Keratinocyte (primary cell): Measurements from ENCODE around the gene RPL26. TPM values are rescaled to one million over a fixed set of nuclear protein-coding genes. Genes with fewer than 3 reads are reported as not detected.

Source experiments
- DNase-seq: peaks from one replicate; pipeline ENCODE4 v3.0.0-alpha.2; 2011; ENCODE audit warnings: low read depth, missing footprints, low spot score
- FAIRE-seq: peaks from 2 replicates; lab custom pipeline; 2011; peaks lifted over from hg19 to GRCh38; lab: Jason Lieb, UNC
- H2AFZ ChIP-seq: 2 replicates; pipeline ENCODE4 v1.6.0; 2012; ENCODE audit warnings: low read length, control low read depth, inconsistent platforms; ENCODE audit not compliant: control insufficient read depth
- H3K27ac ChIP-seq: 2 replicates; pipeline ENCODE4 v1.5.1; 2011; ENCODE audit warnings: low read length; ENCODE audit not compliant: control insufficient read depth, insufficient read depth
- H3K27me3 ChIP-seq: 3 replicates; pipeline ENCODE4 v1.6.0; 2011; ENCODE audit warnings: low read length; ENCODE audit not compliant: control insufficient read depth, insufficient read depth; ENCODE audit errors: extremely low read depth
- H3K36me3 ChIP-seq, 2 experiments: 2 replicates in 1 of 2; 3 replicates in 1 of 2; pipeline ENCODE4 v1.5.1; 2011; ENCODE audit warnings: low read length in 2 of 2, mild to moderate bottlenecking in 1 of 2; ENCODE audit not compliant: control insufficient read depth in 2 of 2, insufficient read depth in 2 of 2; ENCODE audit errors: extremely low read depth in 1 of 2
- H3K4me1 ChIP-seq: 3 replicates; pipeline ENCODE4 v1.5.1; 2011; ENCODE audit warnings: low read length; ENCODE audit not compliant: control insufficient read depth, insufficient read depth; ENCODE audit errors: extremely low read depth
- H3K4me2 ChIP-seq: 3 replicates; pipeline ENCODE4 v1.6.0; 2011; ENCODE audit warnings: low read depth, low read length; ENCODE audit not compliant: control insufficient read depth, insufficient read depth; ENCODE audit errors: extremely low read depth
- H3K4me3 ChIP-seq, 3 experiments: fragments of 200-600 bp in 1 of 3; sonication (generic) in 1 of 3; 2 replicates in 2 of 3; 3 replicates in 1 of 3; pipeline ENCODE4 v1.5.1; 2011 to 2016; ENCODE audit warnings: low read length in 3 of 3, mild to moderate bottlenecking in 3 of 3, control low read depth in 2 of 3, inconsistent platforms in 1 of 3, low read depth in 1 of 3, mixed read lengths in 1 of 3, mixed run types in 1 of 3, moderate library complexity in 1 of 3; ENCODE audit not compliant: control insufficient read depth in 2 of 3, insufficient read depth in 2 of 3; ENCODE audit errors: extremely low read depth in 1 of 3
- H3K79me2 ChIP-seq: 2 replicates; pipeline ENCODE4 v1.6.0; 2012; ENCODE audit warnings: low read length; ENCODE audit not compliant: control insufficient read depth, insufficient read depth
- H3K9ac ChIP-seq: 3 replicates; pipeline ENCODE4 v1.6.0; 2011; ENCODE audit warnings: low read length; ENCODE audit not compliant: control insufficient read depth, insufficient read depth; ENCODE audit errors: extremely low read depth
- H3K9me1 ChIP-seq: 3 replicates; pipeline ENCODE4 v1.6.0; 2011; ENCODE audit warnings: low read length; ENCODE audit not compliant: control insufficient read depth, insufficient read depth; ENCODE audit errors: extremely low read depth
- H3K9me3 ChIP-seq: 2 replicates; pipeline ENCODE4 v1.5.1; 2012; ENCODE audit warnings: low read depth, low read length; ENCODE audit not compliant: control insufficient read depth
- H4K20me1 ChIP-seq: 3 replicates; pipeline ENCODE4 v1.6.0; 2011; ENCODE audit warnings: low read length; ENCODE audit not compliant: control insufficient read depth, insufficient read depth; ENCODE audit errors: extremely low read depth
- EZH2 ChIP-seq: IDR thresholded peaks from one replicate; pipeline ENCODE4 v1.6.1; 2012; ENCODE audit warnings: inconsistent platforms, mild to moderate bottlenecking, low read length, moderate library complexity
- dilution Hi-C: fragments of 300-500 bp; cut with MboI; formaldehyde crosslinking; loops from one replicate; pipeline ENCODE4 v1.7.0; 2020; ENCODE audit warnings: low sequenced_read_pairs; ENCODE audit not compliant: extremely low pct_ligation_motif_present
- polyA plus RNA-seq, 5 experiments: library from polyadenylated mRNA; depleted of rRNA in 3 of 5; stranded (reverse) in 3 of 5; stranded (forward) in 1 of 5; unstranded in 1 of 5; fragments of >200 nt; gene quantifications; 1 replicate in 1 of 5; 2 replicates in 3 of 5; 3 replicates in 1 of 5; pipeline versions ENCODE4 v1.2.1 to v1.2.3, GENCODE V29; 2011 to 2012; ENCODE audit warnings: missing spikeins in 2 of 5, low read depth in 1 of 5, low replicate concordance in 1 of 5
- TF ChIP-seq, protein P1 (sequence below), 3 experiments: IDR thresholded peaks in 1 of 3; conservative IDR thresholded peaks in 1 of 3; optimal IDR thresholded peaks in 1 of 3; 2 replicates in 2 of 3; 3 replicates in 1 of 3; pipeline versions ENCODE3 to v1.5.1; 2011; ENCODE audit warnings: low read length in 3 of 3, mild to moderate bottlenecking in 3 of 3, moderate library complexity in 2 of 3, control low read depth in 1 of 3, inconsistent platforms in 1 of 3; ENCODE audit not compliant: insufficient read depth in 2 of 3; ENCODE audit errors: extremely low read depth in 1 of 3

RPL26 gene
- polyA plus RNA-seq, 1 donor (not counting 4 experiments of a cell fraction or from before 2014, with no cell fraction given): 5,909 TPM

DNA sequence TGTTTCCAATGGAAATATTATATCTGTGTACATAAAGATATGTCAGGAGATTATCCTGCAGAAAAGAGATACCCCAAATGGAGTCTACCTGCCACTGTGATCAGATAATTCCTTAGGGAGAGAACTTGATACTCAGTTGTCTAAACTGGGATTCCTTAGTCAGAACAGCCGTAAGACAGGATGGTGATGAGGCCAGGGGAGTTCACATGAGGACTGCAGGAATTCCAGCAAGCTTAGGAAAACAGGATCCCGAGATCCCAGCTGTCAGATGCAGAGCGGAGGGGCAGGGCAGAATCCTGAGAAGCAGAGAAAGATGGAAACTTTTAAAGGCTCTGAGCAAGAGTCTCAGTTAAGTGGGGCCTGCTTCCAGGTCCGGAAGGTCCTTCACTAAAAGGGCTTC, 11.2 kb downstream of the RPL26 start:
- H3K9ac ChIP-seq: no peak overlapping the region
- H3K36me3 ChIP-seq: peaks cover 0 to 2% of the 10 kb centered on the region in 2 experiments
- dilution Hi-C loops: no loop called here
- DNase-seq (no peak), FAIRE-seq (no peak)
- H4K20me1 ChIP-seq: peaks cover 2% of the 10 kb centered on the region
- peaks cover 11% of the 10 kb centered on the region for H3K4me1 ChIP-seq
- H3K79me2 ChIP-seq: no peaks in the 10 kb centered on the region
- H3K9me1 ChIP-seq: no peaks in the 10 kb centered on the region
- no peak overlapping the region for H3K27ac ChIP-seq
- no peaks in the 10 kb centered on the region for H3K9me3 ChIP-seq
- H3K4me2 ChIP-seq: no peak overlapping the region
- no peaks in the 10 kb centered on the region for H3K27me3 ChIP-seq
- H2AFZ ChIP-seq: no peak overlapping the region
- TF ChIP-seq, protein P1, sequence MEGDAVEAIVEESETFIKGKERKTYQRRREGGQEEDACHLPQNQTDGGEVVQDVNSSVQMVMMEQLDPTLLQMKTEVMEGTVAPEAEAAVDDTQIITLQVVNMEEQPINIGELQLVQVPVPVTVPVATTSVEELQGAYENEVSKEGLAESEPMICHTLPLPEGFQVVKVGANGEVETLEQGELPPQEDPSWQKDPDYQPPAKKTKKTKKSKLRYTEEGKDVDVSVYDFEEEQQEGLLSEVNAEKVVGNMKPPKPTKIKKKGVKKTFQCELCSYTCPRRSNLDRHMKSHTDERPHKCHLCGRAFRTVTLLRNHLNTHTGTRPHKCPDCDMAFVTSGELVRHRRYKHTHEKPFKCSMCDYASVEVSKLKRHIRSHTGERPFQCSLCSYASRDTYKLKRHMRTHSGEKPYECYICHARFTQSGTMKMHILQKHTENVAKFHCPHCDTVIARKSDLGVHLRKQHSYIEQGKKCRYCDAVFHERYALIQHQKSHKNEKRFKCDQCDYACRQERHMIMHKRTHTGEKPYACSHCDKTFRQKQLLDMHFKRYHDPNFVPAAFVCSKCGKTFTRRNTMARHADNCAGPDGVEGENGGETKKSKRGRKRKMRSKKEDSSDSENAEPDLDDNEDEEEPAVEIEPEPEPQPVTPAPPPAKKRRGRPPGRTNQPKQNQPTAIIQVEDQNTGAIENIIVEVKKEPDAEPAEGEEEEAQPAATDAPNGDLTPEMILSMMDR (optimal IDR thresholded peaks at IDR 0.05 in 1 of 3, IDR thresholded peaks at IDR 0.05 in 1 of 3, conservative IDR thresholded peaks at IDR 0.05 in 1 of 3; ENCODE audit: extremely low read depth in 1 of 3, insufficient read depth in 2 of 3, low read length in 3 of 3): no peak
- no peak for TF ChIP-seq EZH2
- no peak overlapping the region for H3K4me3 ChIP-seq

DNA sequence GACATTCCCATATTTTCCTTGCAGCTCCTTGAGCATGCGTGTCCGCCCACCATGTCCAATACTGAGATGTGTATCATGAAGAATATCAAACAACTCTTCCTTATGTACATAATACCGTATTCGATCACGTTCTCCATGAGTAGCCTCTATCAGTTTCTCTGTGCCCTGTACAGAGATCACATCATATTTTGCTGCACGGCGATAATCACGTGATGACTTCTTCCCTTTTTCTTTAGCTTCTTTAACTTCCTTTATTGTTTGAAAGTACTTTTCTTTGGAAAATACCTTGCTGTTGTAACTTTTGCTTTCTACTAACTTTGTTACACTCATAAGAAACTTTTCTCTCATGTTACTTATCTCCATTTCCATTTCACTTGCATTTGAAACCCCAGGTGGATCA, 13.0 kb downstream of the RPL26 start:
- Histone ChIP-seq H3K4me3 (no peak overlapping the region), H3K27me3 (no peaks in the 10 kb centered on the region), H3K9me3 (no peaks in the 10 kb centered on the region), H3K79me2 (no peaks in the 10 kb centered on the region), H3K4me1 (no peaks in the 10 kb centered on the region), H3K9ac (no peak overlapping the region), H2AFZ (no peak overlapping the region), H3K36me3 (peaks cover 0 to 2% of the 10 kb centered on the region in 2 experiments), H3K27ac (no peak overlapping the region), H3K4me2 (no peak overlapping the region), H3K9me1 (no peaks in the 10 kb centered on the region), H4K20me1 (no peaks in the 10 kb centered on the region)
- FAIRE-seq: no peak
- no peak for DNase-seq
- dilution Hi-C loops: no loop called here
- TF ChIP-seq, protein P1 (optimal IDR thresholded peaks at IDR 0.05 in 1 of 3, IDR thresholded peaks at IDR 0.05 in 1 of 3, conservative IDR thresholded peaks at IDR 0.05 in 1 of 3; ENCODE audit: extremely low read depth in 1 of 3, insufficient read depth in 2 of 3, low read length in 3 of 3): no peak
- TF ChIP-seq EZH2: no peak
